GM21723 (cell line): ENCODE results near the gene LVRN.

Experiments
- ATAC-seq: cut with Tn5 transposase; IDR thresholded peaks from one replicate; pipeline ENCODE4 v1.9.1; 2021; ENCODE audit warnings: mild to moderate bottlenecking, moderate library complexity; ENCODE audit not compliant: unreplicated experiment

Gene LVRN

DNA sequence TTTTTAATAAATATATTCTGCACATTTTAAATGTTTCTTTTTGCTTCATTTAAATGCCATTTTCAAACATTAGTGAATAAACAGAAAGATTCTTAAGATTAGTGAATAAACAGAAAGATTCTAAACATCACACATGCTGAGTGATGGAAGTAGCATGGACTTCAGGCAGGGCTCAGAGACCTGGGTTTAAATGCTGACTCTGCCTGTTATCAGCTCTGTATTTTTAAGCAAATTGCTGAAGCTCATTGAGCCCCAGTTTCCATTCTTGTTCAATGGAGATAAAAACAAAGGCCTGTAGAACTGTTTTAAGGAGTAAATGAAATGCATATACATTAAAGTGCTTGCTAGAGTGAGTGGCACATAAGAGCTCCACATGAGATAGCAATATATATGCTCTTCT is 8.1 kb upstream of the LVRN start:
- no peak for ATAC-seq

DNA sequence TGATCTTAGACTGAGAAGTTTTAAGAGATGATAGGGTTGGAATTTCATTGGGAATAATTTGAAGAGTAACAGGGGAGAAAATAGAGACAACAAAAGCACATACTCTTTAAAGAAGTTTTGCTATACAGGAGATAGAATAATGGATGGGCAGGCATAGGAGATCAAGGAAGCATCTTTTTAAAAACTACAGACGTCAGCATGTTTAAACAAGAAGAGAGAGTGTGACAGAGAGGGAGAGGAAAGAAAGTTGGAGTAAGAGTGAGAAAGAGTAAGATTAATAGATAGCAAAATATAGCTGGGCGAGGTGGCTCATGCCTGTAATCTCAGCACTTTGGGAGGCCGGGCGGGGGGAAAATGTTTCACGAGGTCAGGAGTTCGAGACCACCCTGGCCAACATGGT is 5.3 kb upstream of the LVRN start:
- no peak for ATAC-seq

DNA sequence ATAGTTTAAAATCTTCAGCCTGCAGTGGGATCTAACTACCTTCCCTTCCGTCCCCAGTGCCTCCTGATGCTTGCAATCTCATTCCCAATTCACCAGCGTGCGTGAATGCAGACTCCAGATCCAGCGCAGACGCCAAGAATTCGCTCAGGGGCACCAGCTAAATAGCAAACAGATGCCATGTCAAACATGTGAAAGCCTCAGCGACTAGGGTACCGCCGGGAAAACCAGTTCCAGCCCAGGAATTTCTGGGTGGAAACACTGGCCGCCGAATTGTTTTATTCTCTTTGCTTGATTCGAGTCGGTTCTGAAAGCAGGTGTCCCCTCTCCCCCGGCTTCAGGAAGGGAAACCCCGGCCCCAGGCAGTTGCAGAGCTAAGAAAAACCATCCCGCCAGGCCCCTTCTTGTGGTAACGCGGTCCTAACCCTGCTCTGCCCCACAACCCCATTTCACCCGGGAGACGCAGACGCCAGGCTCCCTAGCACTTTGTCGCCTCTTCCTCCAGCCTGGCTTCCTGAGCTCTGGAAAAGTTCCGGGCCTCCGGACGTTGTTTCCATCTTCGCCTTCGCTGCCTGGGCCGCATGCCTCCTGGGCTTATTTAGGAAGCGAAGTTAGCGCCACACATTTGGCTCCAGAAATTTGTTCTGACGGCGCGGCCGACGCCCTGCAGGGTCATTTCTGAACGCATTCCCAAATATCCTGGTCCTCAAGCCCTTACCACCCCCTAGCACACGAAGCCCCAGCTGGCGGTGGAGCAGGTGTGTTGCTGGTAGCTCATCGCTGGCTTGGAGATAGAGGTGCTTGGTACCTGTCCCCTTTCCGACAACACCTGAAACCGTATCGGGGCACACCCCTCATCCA is 665 bp upstream of the LVRN start:
- ATAC-seq, result no peak

DNA sequence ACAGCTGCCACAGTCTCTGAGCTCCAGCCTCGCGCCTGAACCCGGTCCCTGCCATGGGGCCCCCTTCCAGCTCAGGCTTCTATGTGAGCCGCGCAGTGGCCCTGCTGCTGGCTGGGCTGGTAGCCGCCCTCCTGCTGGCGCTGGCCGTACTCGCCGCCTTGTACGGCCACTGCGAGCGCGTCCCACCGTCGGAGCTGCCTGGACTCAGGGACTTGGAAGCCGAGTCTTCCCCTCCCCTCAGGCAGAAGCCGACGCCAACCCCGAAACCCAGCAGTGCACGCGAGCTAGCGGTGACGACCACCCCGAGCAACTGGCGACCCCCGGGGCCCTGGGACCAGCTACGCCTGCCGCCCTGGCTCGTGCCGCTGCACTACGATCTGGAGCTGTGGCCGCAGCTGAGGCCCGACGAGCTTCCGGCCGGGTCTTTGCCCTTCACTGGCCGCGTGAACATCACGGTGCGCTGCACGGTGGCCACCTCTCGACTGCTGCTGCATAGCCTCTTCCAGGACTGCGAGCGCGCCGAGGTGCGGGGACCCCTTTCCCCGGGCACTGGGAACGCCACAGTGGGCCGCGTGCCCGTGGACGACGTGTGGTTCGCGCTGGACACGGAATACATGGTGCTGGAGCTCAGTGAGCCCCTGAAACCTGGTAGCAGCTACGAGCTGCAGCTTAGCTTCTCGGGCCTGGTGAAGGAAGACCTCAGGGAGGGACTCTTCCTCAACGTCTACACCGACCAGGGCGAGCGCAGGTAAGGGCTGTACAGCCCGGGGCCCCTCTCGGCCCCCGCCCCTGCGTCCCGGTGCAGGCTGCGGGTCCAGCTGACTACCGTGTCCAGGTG is 509 bp downstream of the LVRN start:
- peak; percentile 55 for ATAC-seq

DNA sequence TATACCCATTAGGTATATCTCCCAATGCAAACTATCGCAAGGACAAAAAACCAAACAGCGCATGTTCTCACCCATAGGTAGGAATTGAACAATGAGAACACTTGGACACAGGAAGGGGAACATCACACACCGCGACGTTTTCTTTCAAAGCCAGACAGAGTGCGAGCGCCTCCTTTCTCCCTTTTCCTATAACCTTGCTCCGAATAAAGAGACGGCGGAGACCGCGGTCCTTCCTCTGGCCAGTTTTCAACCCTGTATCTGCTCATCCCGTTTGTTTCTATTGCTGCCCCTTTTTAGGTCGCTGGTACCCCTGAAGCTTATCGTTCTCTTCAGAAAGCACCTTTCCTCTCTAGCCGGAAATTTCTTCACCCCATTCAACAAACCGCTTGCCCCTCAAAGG is 1.3 kb downstream of the LVRN start:
- no peak for ATAC-seq

DNA sequence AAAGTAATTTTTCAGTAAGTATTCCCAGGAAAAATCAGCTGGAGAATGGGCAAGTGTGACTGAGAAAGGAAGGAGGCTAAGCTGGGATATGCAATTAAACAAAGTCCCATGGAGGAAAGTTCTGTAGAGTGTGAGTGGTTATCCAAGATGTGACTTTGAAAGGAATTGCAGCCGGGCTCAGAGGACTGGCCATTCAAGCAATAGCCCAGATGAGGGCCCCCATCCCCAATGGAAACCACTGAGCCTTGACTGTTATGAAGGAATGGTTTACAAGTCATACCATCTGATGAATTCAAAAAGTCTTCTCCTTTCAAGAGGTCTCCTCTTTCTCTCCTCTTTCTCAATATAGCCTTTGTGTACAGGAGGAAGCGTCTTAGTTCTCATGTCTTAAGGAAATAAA is 6.5 kb downstream of the LVRN start:
- ATAC-seq, result no peak

DNA sequence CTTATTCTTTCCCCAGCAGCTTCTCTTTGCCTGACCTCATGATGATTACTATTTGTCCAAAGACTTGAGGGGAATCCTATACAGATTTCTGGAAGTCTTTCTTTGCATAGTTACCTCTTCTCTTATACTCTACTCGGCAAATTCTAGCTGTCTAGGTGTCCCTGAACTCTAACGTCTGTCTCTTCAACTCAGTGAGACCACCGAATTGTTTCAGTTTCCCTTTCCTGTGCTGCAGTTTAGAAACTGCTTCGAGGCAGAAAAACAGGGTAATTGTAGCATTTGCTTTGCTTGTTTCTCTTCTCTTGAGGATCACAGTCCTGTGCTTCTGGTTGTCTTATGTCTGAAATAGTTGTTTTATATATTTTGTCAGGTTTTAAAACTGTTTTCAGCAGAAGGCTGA is 14.8 kb downstream of the LVRN start:
- peak; percentile 88 for ATAC-seq

DNA sequence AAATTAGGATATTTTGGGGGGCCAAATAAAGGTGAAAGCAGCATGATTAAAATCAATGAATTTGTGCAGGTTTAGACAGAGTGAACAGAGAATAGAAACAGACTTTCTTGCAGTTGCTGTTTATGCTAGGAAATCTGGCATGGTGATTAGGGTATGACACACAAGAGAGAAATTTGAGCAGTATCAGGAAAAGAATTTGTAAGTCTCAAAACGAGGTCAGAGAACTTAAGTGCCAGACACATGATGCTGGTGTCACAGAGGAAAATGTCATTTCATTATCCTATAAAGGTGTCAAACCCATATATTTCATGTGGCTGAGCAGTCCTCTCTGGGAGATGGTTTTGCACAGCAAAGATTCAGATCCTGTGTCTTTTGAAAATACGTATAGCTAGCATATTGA is 15.7 kb downstream of the LVRN start:
- ATAC-seq, result peak; percentile 42

DNA sequence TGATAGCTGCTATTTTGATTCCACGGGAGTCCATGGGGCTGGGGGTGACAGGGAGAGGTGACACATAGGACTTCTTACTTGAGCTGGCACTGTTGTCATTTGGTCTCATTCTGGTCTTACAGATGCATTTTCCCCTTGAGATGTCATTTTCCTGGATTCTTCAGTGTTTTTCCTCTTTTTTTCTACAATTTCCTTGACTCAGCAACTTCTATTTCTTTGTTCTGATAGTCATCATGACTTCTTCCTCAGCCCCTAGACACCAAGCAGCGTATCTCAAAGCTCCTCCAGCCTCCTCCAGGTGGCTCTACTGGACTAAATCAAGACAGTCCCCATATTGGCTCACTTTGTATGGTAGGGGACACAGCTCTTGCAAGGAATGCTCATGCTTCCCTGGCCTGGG is 16.5 kb downstream of the LVRN start:
- ATAC-seq, result no peak

DNA sequence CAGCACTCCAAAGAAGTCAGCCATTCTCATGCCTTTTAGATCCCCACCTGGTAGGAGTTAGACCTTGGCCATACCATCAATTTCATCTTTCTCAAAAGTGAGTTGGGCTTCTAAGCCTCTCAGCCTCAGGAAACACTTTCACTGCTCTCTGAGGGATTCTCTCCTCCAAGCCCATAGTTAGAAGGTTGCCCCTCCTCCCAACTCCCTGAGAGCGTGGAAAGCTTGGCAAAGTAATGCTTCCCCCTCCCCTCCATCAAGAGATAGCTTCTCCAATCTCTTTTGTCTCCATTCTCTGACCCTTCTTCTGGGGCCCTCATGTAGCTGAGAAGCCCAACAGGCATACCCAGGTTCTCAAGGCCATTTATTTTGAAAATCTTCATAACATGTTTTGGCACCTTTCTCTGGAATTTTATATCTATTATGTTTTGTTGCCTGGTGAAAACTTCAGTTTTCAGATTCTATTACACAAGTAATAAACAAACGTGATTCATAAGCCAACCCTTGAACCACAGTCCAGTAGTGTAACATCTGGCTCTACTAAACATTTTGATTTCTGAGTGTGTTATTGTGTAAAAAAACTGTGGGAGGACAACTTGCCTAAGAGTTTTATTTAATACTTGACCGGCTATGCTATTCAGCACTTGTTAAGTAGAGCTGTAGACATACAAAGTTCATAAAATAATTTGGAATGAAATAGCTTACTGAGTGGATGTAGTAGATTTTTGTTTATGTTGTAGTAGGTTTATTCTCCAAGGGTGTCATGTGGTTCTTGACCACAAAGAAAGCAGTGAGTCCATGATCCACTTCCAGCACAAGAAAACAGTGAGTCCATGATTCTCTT is 17.1 kb downstream of the LVRN start:
- no peak for ATAC-seq

DNA sequence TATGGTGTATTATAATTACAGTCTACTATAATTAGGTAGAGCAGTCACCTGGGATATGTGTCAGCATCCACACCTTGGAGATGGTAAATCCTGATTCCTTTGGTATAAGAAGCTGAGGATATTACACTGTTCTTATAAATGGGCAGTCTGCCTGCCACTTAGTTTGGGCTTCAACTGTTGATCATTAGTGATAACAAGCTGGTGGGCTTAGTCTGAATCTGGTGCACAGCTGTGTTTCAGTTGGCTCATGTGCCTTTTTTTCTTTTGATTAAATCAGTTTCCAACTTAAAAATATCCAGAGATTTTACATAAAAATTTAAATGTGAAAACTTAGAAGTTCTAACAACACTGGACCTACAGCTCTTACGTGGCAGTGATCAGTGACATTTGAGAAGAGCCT is 21.2 kb downstream of the LVRN start:
- no peak for ATAC-seq

DNA sequence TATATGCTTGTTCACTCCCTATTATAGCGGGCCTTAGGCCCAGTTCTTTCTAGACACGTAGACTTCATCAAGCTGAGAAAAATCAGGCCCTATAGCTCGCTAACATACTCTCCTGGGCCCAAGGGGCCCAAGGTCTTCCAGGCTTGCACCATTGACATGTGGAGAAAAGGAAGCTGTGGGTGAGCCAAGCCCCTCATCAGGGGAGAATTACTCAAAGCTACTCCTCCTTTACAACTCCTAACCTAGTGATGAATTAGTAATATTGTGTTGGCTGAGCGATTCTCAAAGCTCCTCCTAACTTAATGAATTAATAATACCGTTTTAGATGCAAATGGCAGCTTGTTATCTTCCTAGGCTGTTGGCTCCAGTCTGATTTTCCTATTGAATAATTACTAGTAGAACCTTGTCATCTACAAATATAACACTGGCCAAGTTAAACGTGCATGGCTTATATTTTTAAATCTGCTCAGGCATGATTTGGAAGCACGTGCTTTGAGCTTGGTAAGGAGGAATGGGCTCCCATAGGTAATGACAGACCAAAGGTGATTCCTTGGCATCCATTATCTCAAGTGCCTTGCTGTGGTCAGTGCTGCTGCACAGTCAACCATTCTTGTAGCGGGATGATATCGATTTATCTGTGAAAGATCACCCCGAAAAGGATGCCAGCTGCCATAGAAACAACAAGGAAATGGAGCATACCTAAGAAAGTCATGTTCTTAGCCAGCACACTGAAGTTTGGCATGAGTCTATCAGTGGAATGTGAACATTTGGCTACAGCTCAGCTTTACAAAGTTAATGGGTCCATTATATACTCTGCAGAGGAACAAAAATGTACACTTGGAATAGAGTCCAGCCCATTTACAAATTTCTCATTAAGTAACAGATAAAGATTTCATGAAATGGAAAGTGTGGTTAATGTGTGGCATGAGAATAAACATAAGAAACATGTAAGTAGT is 23.8 kb downstream of the LVRN start:
- no peak for ATAC-seq

DNA sequence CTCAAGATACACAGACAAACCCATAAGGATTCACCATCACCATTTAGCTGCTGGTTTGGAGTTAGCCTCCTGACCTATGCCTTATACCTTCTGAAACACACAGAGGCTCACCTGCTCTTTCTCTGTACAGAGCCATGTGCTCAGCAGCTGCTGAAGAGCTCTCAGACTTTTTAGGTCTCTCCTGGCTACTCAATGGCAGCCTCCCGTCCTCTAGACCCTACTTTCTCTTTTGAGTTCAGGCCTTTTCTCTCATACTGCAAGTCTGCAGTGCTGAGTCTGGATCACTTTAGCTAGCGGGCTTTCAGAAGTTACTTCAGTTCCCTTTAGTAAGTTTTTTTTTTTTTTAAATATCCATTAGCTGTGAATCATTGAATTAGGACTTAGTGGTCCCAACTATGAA is 25.7 kb downstream of the LVRN start:
- no peak for ATAC-seq

DNA sequence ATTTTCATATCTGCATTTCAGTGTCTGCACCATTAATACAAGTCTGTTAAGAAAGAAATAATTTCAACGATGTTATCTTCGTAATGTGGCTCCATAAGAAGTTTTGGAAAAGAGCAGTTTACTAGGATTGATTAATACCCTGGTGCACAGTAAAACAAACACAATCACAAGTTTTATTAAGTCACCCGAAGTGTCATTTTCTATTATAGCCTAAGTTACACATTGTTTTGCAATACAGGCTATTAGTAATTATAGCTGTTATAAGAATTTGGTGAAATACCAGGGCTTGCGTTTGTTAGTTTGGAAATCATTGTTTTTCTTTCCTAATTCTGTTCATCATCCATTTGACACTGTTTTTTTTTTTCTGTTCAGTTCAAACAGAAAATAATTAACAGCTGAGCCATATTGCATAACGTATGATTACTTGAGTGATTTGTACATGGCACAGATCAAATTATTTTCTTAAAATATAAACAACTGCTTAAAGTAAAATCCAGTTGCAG is 30.6 kb downstream of the LVRN start:
- ATAC-seq, result no peak

DNA sequence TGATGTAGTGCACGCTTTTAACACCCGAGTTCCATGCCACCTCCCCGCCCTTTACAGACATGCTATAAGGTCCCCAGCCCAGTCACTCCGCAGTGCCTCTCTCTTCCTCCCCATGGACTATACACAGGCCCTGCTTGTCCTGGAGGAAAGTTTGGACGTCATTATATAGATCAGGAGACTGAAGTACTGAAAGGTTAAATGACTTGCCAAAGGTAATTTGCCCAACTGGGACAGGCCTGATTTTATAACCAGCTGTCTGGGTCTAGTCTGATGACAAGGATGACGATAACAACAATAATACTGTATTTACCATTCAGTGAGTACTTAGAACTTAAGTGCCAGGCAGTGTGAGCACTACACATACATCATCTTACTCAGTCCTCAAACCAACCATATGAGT is 33.1 kb downstream of the LVRN start:
- no peak for ATAC-seq

DNA sequence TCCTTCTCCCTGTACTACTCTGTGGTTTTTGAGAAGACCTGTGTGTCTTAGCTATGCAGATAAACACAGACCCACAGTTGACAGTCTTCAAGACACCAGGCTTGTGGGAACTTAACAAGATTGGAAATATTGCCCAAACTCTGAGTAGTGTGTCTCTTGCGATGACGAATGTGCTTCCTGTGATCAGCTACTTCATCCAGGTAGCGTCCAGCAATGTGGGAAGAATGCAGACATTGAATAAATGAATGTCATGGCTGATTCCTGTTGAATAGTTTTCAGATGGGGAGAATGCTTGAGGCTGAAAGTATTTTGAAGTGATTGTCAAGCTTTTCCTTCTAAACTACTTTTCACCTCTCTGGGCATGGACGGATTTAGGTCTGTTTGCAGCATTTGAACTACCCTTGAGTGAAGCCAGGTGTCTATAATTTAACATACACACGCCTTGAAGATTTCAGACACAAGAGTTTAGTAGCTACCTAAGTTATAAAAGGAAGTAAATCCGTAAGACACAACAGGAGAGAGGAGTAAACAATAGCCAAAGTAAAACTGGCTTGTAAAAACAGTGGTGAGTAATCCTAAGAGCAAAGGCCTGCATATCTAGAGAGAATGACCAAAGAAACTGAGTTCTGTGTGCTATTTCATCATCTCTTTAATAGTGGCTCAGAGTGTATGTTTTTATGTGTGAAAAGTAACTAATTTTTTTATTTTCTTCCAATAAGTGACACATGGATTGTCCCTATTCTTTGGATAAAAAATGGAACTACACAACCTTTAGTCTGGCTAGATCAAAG is 40.0 kb downstream of the LVRN start:
- ATAC-seq, result no peak

DNA sequence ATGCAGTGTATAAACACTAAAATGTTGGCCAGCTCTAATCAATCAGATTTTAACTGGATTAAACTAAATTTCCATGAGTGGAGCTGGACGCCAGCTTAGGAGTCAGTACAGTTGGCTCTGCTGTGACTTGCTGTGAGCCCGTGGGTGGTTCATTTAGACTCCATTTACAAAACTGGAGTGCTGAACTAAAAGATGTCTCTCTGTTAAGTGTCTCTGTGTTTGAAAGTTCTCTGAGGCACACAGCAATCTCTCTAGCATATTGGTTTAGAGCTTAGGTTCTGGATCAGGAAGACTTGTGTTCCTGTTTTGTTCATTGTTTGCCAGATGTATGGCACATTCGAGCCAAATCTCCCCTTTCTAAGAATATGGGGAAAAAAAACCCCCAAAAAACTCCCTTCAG is 42.0 kb downstream of the LVRN start:
- no peak for ATAC-seq

DNA sequence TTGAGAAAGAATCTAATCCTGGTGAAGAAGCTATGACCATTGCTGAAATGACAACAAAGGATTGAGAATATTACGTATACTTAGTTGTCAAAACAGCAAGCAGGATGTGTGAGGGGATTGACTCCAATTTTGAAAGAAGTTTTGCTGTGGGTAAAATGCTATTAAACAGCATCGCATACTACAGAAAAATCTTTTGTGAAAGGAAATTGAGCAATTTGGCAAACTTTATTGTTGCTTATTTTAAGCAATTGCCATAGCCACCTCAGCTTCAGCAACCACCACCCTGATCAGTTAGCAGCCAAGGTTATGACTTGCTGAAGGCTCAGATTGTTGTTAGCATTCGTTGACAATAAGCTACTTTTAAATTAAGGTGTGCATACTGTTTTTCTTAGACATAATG is 47.5 kb downstream of the LVRN start:
- no peak for ATAC-seq

DNA sequence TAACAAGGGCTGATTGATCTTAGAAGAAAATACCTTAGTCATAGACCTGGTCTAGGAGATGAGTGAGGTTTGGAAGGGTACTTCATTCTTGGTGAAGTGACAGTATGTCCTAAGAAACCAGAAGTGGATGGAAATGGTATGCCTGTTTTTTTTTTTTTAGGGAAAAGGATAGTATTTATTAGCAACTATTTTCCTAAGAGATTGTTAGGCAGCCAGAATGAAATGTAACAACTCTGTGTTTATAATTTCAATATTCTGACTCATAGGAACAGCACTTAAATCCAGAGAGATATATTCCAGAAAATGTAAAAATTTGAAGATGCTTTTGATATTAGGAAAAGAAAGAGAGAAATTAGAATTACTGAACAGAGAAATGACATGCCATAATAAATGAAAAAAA is 48.8 kb downstream of the LVRN start:
- ATAC-seq, result no peak
